NCI-H2227 treated with DMSO at 0.1 percent for 48 hours (cell line): ENCODE data around the gene OTX2.

Experiments
- DNase-seq: peaks from one replicate; lab custom pipeline; 2025; lab: John Stamatoyannopoulos, UW

The OTX2 gene

DNA sequence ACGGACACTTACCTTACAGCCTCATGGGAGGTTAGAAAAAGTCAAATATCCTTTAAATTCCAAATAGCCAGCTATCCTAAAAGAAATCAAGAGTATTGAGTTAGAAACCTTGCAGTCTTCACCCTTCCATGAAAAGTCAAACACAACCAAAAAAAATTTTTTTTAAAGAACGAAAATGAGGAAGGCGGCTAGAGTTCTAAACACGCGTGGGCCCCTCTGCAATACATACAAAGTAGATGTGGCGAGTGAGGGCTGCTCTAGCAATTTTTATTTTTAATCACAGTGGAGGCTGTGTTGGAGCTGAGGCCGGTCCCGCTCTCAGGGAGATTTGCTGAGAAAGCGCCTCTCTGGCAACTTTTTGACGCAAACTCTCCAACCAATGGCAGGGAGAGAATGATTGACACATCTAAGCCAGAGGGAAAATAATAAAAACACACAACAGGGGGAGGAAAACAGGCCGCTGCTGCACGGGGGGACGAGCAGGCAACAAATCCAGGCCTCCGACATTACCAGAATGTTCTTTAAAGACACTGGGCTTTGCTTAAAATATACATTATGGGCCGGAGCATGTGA, at the start of gene OTX2:
TSS of gene OTX2 (minus strand) at position 333 of the 573 bp plus-strand sequence. CDS start 5,023 bp downstream, outside the sequence.
- DNase-seq, result no peak

DNA sequence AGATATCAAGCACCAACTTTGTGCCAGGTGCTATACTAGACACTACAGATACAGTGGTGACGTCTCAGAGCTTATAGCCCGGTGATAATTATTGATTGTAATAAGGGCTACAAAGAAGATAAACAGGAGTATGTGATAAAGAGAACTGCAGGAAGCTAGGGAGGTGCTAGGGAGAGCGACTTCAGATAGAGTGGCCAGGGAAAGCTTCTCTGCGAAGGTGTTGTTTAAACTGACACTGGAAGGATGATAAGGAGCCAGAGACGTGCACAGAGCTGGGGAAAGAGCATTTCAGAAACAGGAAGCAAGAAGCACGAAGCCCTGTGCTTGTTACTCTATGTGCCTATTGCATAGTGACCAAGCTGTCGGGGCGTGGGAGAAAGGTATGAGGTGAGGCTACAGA, 48.1 kb upstream of the OTX2 start:
- DNase-seq, result no peak

DNA sequence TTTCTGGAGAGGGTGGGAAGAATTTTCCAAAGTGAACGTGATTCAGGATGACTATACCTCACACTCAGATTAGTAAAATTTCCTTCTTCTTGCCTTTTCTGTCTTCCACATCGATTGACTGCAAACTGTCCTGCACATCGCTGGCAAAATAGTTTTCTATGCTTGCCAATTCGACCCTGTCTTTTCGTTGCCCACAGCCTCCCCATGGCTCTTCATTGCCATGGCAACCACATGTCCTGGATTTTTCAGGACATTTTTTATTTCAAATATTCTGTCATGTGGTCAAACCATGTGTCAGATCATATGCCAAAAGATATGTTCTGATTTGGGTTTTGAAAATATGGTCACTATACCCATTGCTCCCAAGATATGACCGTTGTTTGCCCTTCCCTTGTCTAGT, 46.9 kb upstream of the OTX2 start:
- no peak for DNase-seq

DNA sequence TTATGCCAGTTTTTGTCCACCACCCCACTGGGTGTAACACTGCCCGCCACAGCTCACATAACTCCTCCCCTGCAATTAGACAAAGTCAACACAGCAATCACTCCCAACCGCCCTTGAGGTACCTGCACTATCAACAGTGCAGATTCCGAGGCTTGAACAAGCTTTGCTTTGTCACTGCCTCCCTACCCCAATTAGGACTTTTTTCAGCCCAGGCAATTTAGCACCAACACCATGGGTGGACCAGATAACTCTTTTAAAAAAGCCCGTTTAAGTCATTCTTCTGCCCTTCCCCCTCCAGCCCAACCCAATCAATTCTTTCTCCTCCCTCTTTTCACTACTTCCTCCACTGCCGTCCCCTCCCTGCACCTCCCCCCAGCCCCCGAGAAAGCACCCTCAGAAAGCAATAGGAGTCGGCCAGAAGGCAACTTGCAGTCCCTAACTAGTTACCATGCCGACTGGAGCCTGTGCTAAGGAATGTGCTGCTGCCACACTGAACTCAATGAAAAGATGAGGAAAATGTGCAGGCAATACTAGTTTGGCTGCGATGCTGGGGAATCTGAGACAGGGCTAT, 45.7 kb upstream of the OTX2 start:
- DNase-seq, result peak; percentile 57

DNA sequence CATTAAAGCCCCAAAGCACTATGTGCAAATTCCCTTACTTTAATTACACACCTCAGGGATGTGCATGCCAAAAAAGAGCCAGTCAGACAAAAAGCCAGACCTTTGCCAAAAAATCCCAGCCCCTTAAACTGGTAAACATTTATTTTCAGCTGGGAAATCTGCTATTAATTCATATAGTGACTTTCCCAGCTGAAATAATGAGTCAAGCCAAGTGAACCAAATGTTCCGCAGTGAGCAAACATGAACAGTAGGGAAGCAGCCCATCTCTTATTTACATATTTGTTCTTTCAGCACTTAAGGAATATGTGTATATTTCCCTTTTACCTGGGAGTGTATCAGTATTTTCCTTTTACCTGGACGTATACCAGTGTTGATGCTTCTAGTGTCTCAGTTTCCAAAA, 44.0 kb upstream of the OTX2 start:
- DNase-seq, result no peak

DNA sequence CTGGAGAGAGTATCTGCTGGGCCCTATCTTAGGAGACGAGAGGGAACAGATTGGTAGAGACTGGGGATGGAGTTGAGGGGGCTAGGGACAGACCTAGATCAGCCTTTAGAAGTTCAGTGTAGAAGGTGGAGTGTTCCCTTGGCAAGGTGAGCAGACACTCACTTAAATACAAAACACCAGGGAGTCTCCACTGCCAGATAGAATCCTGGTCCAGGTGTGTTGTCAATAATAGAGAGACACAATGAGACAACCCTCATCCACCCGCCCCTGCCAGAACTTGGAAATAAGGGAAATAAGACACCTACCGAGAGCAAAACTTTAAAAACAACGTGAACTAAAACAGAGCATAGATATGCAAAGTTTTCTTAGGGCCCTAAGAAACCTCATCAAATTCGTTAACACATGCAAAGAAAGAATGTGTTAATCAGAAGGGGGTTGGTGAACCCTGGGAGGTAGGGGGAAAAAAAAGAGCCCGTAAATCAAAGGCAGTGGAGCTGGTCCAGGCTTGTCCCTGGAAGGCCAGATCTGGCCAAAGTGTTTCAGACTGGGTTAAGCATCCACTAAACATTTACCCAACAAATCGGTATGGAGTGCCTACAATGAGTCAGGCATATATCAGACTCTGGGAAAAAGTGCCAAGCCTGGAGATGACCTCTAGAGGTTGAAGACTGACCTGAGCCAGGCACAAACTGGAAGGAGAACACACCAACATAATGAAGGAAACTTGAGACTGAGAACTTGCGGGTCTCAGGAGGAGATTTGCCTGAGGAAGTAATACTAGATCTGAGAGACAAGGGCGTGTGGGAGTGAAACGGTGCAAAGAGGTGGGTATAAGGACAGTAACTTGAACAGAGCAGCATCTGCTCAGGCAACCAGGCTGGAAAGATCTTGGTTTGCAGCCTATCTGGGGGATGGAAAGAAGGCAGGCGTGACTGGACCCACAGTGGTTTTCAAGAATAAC, 37.0 kb upstream of the OTX2 start:
- no peak for DNase-seq

DNA sequence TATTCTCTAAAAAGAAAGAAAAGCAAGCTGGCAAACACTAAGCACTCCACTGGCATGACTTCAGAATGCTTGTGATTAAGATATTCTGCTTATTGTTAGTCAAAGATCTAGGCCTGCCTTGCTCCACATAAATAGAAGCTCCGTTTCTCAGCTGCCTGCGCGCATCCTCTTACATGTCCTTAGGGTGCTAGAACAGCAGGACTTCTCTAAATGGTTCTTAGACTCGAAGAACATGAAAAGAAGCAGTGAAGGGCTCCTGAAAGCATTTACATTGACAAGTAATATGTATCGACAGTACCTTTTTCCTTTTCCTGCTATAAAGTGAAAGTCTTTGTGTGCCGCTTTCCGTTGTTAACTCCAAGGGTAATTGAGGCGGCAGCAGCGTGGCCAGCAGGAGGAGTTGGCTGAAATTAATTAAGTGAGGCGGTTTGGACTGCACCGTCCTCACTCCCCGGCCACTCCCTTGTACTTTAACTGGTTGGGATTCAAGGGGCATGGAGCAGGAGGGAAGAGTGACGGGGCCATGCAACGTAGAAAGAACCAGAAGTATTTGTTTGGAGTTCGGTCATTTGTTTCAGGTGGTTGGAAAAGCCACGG, 34.2 kb upstream of the OTX2 start:
- DNase-seq, result no peak

DNA sequence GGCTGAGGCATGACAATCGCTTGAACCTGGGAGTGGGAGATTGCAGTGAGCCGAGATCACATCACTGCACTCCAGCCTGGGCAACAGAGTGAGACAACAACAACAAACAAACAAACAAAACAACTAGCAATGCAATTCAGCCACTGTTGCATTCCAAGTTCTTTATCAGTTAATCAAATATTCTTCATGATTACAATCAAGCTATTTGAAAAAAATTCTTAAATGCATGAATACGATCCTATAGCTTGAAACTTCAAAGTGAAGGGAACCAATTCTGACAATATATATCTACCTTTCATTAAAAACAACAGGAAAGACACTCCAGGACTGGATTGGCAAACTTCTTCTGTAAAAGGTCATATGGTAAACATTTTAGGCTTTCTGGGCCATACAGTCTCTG, 31.3 kb upstream of the OTX2 start:
- no peak for DNase-seq

DNA sequence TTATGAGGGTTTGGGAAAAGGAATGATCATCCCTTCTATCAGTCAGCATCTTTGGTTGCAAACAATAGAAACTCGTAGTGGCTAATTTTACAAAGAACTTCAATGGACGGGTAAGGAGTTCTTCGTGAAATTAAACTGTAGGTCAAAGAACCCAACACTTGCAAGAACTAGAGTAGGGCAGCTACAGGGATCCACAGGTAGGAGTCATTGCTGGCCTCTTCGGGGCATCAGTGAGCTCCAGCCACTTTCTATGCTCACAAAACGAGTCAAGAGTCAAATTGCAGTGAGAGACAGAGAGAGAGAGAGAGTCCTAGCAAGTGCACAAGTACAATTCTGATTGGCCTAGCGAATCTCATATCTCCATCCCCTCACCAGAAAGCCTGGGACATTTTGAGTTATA, 29.9 kb upstream of the OTX2 start:
- no peak for DNase-seq

DNA sequence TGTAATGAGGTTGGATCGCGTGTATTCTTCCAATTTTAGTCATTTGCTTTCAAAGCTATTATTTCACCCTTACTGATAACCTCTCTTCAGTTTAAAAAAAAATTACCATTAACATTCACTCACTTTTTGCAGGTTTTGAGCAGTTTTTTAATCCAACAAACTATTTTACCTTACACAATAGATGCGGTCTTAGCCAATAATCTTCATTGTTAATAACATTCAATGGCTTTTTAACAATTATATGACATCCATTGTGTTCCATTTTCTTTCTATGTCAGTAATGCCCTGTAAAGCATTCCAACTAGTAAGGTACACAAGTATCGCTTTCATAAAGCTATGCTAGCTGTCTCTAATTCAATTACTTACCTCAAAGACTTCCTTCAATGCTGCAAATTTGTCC, 18.9 kb upstream of the OTX2 start:
- no peak for DNase-seq

DNA sequence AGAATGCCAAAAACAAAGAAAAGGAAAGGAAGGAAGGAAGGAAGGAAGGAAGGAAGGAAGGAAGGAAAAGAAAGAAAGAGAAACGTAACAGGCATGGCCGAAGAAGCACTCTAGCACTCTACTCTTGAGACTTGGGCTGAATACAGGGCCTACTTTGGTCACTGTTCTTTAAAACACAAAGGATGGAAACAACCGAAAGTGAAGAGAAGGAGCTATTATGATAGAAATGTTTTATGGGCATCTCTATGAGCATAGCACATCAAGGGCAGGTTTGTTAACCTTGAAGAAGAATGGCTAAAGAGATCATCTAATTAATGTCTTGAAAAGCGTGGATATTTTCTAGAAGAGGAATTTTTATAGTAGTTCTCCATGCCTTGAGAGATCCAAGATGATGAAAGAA, 15.9 kb upstream of the OTX2 start:
- no peak for DNase-seq

DNA sequence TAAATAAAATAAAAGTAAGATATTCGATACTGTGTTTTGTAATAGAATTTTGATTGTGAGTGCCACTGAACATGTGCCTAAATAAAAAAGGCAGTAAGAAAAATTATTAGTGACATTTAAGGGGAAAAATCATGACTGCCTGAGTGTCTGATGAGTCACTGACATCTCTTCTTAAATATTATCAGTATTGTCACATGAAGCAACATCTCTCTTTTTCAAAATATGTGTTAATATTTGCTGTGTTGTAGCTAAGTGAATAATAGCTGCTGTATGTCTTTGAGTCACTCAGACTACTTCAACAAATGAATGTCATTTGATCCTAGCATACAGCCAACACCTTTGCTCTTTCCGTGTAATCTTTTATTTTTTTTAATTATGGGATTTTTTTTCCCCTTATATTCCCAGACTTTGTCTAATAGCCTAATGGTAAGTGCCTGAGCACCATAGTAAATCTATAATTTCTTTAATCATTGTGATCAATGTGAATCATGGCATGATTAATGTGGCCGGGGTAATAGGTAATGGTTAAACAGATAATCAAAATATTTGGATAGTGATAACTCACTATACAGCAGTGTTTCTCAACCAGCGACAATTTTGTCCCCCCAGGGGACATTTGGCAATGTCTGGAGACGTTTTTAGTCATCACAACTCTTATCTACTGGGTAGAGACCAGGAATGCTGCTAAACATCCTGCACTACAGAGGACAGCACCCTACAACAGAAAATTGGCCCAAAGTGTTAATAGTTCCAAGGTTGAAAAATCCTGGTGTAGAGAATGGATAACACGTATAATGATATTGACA, 11.7 kb upstream of the OTX2 start:
- DNase-seq, result no peak

DNA sequence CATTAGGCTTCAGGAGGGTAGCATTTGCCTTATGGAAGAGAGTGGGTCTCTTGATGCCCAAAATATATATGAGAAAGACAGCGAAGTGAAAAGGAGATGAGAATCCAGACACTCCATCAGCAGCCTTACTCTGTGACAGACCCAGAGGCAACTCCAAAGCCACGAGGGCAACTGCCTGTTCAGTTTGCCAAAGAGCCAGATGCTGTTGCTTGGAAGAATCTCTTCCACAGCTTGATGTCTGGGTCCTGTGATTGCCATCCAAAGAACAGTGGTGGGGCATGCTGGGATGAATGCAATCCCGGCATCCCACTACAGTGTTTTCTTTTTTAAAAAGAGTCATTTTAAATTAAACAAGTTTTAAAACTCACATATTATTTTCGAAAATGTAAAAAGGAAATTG, 10.9 kb upstream of the OTX2 start:
- DNase-seq, result no peak

DNA sequence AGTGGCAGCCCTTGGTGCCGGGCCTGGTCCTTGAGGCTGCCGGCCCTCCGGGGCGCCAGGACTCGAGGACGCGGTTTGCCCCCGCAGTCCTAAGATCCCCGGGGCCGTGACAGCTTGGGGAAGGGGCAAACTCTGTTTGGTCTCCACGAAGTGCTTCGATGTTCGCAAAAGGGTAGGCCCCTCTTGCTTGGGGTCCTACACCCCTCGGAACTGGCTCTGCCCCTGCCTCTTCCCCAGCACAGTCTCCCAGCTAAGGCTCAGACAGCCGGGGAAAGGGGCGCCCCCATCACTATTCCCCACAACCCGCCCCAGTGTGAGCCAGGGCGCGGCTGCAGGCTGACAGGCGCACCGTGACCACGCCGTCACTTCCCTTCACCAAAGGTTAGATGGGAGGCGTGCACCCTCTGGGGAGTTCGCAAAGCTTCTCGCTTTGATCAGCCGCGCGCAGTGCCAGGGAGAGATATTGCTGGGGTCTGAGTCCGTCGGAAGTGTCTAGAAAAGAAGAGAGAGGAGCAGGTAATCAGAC, 7.2 kb upstream of the OTX2 start:
- DNase-seq, result no peak

DNA sequence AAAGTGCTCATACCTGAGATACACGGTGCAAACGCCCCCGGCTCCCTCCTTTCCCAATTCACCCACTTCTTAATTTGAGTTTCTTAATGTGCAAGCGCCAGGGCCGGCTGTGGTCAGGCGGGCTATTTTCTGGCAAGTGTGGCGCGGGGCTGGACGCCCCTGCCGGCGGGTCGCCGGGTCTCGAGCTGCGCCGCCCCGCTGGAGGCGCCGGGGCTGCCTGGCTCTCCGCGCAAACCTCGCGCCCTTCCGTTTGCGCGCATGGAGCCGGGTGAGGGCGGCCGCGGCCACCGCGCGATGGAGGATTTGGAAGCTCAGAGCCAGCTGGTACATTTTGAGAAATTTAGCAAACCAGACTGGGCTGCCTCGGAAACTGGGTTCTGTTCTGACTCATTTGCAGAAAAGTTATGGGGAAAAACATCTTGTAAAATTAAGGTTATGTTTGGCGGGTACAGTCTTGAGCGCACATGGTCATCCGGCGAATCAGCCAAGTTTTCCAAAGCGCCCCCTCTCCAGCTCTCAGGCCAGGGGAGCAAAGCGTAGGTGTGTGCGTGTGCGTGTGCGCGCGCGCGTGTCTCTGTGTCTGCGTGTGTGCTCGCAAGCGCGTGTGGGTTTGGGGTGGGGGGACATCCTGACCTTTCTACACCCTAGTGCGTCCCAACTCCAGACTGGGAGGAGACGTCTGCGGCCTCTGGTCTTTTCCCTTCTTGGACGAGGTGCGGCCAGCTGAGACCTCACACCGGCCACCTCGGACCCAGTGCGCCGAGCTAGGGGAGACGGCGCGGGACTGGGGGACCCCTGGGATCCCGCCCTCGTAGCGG, 6.5 kb upstream of the OTX2 start:
- no peak for DNase-seq

DNA sequence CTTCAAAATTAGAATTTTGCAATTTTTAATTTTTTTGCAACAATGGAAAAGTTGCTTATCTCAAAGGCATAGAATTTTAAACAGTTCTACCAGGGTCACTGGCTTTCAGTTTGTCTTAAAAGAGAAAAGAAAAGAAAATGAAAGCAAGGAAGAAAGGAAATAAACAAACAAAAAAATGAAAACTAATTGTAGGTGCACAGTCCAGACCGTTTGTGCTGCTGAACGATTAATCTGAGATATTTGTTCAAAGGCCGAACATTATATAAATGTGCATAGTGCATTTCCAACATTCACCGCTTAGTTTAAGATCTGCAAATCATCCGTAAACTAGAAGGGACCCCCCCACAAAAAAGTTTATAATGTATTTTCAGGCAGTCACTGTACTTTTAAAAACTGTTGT, 5.5 kb upstream of the OTX2 start:
- no peak for DNase-seq

DNA sequence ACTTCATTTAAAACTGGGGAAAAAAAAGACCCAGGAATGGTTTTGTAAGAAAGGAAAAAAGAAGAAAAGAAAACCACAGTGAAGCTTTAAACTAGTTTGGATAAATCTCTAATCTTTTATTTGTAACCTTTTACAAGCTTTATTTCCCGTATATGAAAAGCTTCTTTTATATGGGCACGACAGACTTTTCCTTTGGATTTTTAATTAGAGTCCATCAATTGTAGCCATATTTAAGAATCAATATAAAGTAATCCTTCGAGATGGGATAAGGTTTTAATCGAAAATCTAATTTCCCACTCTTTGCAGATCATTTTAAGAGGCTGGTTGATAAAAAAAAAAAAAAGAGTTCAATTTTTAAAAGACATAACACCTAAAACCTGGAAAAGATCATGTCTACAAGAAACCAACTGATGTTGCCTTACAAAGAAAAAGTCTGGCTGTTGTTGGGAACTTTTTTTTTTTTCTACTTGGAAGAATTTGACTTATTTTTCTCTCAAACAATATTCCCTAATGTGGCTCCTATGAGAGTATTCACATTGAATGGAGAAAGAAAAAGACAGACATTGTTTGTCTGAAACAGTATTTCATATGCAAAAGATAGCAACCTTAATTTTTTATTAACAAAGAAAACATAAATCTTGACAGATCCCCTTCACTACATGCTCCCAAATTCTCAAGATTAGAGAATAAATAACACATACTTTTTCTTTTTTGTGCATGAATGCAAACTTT, 4.9 kb upstream of the OTX2 start:
- DNase-seq, result no peak

DNA sequence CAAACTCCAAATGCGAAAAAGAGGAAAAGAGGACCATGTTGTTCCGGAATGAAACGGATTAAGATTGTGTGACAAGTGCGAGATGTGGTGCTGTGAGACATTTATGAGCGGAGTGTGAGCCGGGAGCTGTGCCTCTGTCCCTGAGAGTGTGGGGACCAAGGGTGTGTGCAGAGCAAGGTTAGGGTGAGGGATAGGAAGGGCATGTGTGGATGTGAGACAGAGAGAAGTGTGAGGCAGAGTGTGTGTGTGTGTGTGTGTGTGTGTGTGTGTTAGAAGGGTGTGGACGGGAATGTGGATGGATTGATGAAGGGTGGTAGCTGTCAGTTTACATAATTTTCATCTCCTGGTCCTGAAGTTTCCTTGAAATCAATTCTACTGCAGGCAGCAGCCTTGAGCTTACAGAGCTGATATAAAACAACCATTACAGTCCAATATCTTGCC, 4.3 kb upstream of the OTX2 start:
- DNase-seq, result no peak

DNA sequence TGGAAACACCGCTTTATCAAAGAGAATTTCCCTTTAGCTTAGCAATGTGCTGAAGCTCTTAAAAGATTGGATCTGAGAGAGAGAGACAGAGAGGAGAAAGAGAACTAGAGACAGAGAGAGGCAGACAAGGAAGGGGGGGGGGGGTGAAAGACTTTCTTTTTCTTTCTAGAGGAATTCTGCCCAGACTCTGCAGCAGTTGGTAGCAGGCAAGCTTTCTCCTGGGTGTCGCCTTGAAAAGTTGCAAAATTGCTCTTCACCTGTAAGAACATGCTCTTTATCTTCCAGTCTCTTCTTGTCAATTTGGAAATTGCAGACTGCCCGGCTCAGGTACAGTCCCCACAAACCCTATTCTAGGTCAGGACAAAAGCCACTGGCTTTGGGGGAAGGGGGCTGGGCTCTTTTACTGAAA, 2.9 kb upstream of the OTX2 start:
- no peak for DNase-seq
